LNCaP clone FGC (cell line): Measurements from ENCODE around the gene PIGL.
"Not testable (repeated sequence)": the region's sequence is repeated elsewhere in the genome, so short reads cannot be mapped to it uniquely, and the experiment has no call there.

Experiments
- DNase-seq: peaks from one replicate; pipeline ENCODE4 v3.0.0-alpha.2; 2011; ENCODE audit warnings: low read depth
- H3K4me3 ChIP-seq: 2 replicates; pipeline ENCODE4 v1.5.1; 2011; ENCODE audit warnings: mild to moderate bottlenecking, low read depth, low read length, control low read depth
- CTCF ChIP-seq: IDR thresholded peaks from 2 replicates; pipeline ENCODE4 v1.5.1; 2012; ENCODE audit warnings: mild to moderate bottlenecking; ENCODE audit not compliant: control insufficient read depth, insufficient read depth; ENCODE audit errors: extremely low read depth

The PIGL gene

GRCh38 chr17:16190703-16191360 lies 26.2 kb upstream of the PIGL start:
- TF ChIP-seq CTCF = no peak
- H3K4me3 ChIP-seq = no peak overlapping the region
- no peak for DNase-seq

DNA sequence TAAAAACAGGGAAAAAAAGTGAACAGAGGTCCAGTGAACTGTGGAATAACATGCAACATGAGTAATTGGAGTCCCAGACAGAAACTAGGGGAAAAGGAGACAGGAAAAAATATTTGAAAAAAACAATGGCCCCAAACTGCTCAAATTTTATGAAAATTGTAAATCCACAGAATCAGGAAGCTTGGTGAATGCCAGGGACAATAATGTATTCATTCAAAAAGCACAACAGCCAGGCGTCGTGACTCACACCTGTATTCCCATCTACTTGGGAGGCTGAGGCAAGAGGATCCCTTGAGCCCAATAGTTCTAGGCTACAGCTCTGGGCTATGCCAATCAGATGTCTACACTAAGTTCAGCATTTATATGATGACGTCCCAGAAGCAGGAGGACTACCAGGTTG lies 25.4 kb upstream of the PIGL start:
- H3K4me3 ChIP-seq = no peak overlapping the region
- TF ChIP-seq CTCF = no peak
- DNase-seq = no peak

GRCh38 chr17:16194307-16194835 lies 22.6 kb upstream of the PIGL start:
- not testable (repeated sequence) for DNase-seq, H3K4me3 ChIP-seq

DNA sequence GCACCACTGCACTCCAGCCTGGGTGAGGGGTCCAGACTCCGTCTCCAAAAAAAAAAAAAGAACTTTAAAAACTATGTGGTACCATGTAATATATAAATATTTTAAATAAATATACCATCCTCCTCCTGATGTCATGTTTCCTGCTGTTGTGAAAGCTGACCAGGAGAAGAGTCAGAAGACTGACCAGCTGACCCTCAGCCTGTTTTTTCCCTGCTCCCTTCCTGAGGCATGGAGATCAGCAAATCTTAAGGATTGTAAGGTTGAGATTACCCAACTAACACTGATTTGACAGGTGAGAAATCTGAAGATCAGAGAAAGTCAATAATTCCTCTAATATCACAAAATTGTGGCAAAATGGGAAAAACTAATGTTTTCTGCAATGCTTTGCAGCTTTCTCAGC lies 19.7 kb upstream of the PIGL start:
- no peak overlapping the region for H3K4me3 ChIP-seq
- DNase-seq = no peak
- TF ChIP-seq CTCF = no peak

DNA sequence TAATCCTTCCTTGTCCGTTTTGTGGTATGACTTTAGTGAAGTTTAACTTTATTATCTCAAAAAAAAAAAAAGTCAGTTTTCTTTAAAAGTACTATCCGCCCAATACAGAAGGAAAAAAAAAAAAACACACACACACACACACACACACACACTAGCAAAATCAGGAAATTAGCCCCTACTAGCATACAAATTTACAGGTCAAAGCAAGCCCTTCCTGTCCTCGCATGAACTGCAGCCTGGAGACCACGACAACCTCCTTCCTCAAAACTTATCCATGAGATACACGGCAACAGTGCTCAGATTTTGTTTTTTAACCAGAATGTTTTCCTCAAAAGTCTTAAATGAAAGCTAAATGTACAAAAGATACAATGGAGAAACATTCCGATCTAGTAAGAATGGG lies 17.9 kb upstream of the PIGL start:
- H3K4me3 ChIP-seq = no peak overlapping the region
- no peak for TF ChIP-seq CTCF
- DNase-seq = no peak

DNA sequence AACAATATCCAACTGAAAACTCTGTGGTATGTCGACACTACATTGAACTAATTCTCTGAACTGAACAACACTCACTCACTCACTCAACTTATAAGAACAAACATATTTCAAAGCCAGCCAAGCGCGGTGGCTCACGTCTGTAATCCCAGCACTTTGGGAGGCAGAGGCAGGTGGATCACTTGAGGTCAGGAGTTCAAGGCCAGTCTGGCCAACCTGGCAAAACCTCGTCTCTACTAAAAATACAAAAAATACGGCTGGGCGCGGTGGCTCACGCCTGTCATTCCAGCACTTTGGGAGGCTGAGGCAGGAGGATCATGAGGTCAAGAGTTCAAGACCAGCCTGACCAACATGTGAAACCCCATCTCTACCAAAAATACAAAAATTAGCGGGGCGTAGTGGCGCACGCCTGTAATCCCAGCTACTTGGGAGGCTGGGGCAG lies 15.3 kb upstream of the PIGL start:
- not testable (repeated sequence) for H3K4me3 ChIP-seq

GRCh38 chr17:16202554-16203500 lies 14.2 kb upstream of the PIGL start:
- not testable (repeated sequence) for H3K4me3 ChIP-seq, DNase-seq

More for the DNA sequence above, 15.3 kb upstream of the PIGL start:
- DNase-seq = not testable (repeated sequence)

- peak; percentile 50 for DNase-seq
- H3K4me3 ChIP-seq = peak overlapping the region; percentile 0
Observed at GRCh38 chr17:16204763-16205162, 12.2 kb upstream of the PIGL start.

DNA sequence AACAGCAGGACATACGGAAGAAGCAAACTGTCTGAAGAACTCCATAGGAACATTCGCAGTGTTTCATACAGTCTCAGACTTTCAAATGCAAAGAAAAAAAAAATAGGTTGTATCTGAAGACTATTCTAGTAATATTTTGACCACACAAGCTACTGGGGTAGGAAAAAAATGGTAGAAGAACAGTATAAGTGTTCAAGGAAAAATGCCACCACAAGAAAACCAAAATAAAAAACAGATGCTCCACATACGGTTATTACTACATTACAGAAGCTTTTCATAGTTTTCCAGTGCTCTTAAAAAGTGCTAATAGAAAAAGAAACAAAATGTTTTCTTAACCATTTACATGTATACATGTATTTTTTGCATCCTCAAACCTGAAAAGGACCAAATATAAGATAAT lies 5.4 kb upstream of the PIGL start:
- DNase-seq = no peak
- no peak for TF ChIP-seq CTCF
- no peak overlapping the region for H3K4me3 ChIP-seq
